ENCODE measurements around the gene CRELD1. TPM values are rescaled to one million over a fixed set of nuclear protein-coding genes. Genes with fewer than 3 reads are reported as not detected.

Gene CRELD1
- total and polyA plus RNA-seq, 9 of the 15 experiments (the other 6 are each of a cell fraction or from before 2014, with no cell fraction given) = 3.3 to 25.8 (median 16.5) TPM

DNA sequence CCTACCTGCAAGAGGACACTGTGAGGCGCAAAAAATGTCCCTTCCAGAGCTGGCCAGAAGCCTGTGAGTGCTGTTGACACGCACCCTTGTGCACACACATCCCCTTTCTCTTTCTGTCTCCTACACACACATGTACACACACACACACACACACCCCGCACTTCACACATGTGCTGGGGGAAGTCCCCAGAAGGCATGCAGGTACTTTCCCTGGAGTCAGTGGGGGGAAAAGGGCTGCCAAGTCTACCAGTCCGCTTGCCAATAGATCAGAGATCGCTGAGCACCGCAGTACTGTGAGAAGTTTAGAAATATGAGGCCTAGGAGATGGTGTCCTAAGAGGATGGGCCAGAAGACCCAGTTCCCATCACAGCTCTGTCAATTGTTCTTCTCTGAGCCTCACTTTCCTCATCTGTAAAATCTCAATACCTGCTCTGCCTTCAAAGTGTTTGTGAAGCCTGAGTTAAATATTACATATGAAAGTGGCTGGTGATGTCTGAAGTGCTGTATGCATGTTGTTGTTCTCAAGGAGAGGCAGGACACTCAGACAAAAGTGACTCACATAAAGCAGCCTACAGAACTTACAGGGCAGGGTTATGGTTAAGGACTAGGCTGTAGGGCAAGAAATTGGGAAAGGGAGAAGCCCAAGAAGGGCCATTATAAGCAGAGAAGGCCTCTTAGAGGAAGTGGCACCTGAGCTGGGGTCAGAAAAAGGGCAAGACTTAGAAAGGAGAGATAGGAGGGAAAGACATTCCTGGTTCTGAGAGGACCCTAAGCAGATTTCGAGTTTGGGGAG, 24.2 kb upstream of the CRELD1 start:
- POLR2A ChIA-PET = interaction anchor here (0.7 to 0.9 kb wide), 2 partner anchors 7 to 77 kb away, joined by 3 read pairs; partner anchors contain the start of genes EMC3 and IL17RC
- DNase-seq (ENCODE audit: extremely low read depth in 1 of 4, low spot score in 3 of 4) (no peak), FAIRE-seq (peak; percentile 46)

GRCh38 chr3:9911863-9912262, 21.8 kb upstream of the CRELD1 start:
- Histone ChIP-seq H3K9me1 (ENCODE audit: control insufficient read depth, insufficient read depth, low read length) (no peaks in the 10 kb centered on the region), H2AFZ (ENCODE audit: low read depth, low read length) (peak overlapping the region; percentile 3), H3K27ac (ENCODE audit: extremely low read depth, low read depth, low read length) (peak overlapping the region; percentile 45; the same call in 2 of the 3 replicates), H3K79me2 (ENCODE audit: control insufficient read depth, insufficient read depth, low read length) (no peaks in the 10 kb centered on the region), H3K9ac (ENCODE audit: insufficient read depth in 1 of 2, low read depth in 2 of 2, low read length in 2 of 2) (peak overlapping the region; percentile 10 to 78; a peak in 1 of 4 replicates), H4K20me1 (replicated peaks; ENCODE audit: control insufficient read depth, insufficient read depth, low read length) (no peaks in the 10 kb centered on the region), H3K27me3 (ENCODE audit: control insufficient read depth in 2 of 2, insufficient read depth in 2 of 2, low read length in 2 of 2) (no peaks in the 10 kb centered on the region), H3K4me3 (no peak overlapping the region), H3K4me1 (replicated peaks in 1 of 2; ENCODE audit: control insufficient read depth in 2 of 2, insufficient read depth in 2 of 2, low read length in 2 of 2) (peaks cover 22 to 33% of the 10 kb centered on the region in 2 experiments), H3K4me2 (ENCODE audit: insufficient read depth, low read length) (peak overlapping the region; percentile 47; the same call in 1 of the 2 replicates), H3K9me3 (replicated peaks; ENCODE audit: control insufficient read depth, insufficient read depth, low read depth, low read length) (no peaks in the 10 kb centered on the region), H3K36me3 (ENCODE audit: control insufficient read depth, insufficient read depth, low read length) (no peaks in the 10 kb centered on the region)
- in situ Hi-C loops (cut with MboI) = no loop called here
- POLR2A ChIA-PET = interaction anchor here (0.6 to 3.6 kb wide), 13 partner anchors 9 to 238 kb away, joined by 3 to 28 read pairs (median 3); partner anchors contain the start of genes CRELD1 and IL17RE
- WGBS (ENCODE audit: insufficient coverage, low coverage, missing lambda C conversion rate) = 13% methylated on average over 8 of the region's 8 CpGs
- BruUV-seq (replicated peaks) = no TSS peak
- ATAC-seq (peak; percentile 52), DNase-seq (ENCODE audit: extremely low read depth in 1 of 4, low spot score in 3 of 4) (peak in 1 of 4 experiments; percentile 76), FAIRE-seq (peak; percentile 95)
- CTCF ChIA-PET (ENCODE audit: low intra/inter-chr PET ratio) = no interaction called here
- intact Hi-C loops (cut with micrococcal nuclease) = no loop called here
- TF ChIP-seq, protein P1, sequence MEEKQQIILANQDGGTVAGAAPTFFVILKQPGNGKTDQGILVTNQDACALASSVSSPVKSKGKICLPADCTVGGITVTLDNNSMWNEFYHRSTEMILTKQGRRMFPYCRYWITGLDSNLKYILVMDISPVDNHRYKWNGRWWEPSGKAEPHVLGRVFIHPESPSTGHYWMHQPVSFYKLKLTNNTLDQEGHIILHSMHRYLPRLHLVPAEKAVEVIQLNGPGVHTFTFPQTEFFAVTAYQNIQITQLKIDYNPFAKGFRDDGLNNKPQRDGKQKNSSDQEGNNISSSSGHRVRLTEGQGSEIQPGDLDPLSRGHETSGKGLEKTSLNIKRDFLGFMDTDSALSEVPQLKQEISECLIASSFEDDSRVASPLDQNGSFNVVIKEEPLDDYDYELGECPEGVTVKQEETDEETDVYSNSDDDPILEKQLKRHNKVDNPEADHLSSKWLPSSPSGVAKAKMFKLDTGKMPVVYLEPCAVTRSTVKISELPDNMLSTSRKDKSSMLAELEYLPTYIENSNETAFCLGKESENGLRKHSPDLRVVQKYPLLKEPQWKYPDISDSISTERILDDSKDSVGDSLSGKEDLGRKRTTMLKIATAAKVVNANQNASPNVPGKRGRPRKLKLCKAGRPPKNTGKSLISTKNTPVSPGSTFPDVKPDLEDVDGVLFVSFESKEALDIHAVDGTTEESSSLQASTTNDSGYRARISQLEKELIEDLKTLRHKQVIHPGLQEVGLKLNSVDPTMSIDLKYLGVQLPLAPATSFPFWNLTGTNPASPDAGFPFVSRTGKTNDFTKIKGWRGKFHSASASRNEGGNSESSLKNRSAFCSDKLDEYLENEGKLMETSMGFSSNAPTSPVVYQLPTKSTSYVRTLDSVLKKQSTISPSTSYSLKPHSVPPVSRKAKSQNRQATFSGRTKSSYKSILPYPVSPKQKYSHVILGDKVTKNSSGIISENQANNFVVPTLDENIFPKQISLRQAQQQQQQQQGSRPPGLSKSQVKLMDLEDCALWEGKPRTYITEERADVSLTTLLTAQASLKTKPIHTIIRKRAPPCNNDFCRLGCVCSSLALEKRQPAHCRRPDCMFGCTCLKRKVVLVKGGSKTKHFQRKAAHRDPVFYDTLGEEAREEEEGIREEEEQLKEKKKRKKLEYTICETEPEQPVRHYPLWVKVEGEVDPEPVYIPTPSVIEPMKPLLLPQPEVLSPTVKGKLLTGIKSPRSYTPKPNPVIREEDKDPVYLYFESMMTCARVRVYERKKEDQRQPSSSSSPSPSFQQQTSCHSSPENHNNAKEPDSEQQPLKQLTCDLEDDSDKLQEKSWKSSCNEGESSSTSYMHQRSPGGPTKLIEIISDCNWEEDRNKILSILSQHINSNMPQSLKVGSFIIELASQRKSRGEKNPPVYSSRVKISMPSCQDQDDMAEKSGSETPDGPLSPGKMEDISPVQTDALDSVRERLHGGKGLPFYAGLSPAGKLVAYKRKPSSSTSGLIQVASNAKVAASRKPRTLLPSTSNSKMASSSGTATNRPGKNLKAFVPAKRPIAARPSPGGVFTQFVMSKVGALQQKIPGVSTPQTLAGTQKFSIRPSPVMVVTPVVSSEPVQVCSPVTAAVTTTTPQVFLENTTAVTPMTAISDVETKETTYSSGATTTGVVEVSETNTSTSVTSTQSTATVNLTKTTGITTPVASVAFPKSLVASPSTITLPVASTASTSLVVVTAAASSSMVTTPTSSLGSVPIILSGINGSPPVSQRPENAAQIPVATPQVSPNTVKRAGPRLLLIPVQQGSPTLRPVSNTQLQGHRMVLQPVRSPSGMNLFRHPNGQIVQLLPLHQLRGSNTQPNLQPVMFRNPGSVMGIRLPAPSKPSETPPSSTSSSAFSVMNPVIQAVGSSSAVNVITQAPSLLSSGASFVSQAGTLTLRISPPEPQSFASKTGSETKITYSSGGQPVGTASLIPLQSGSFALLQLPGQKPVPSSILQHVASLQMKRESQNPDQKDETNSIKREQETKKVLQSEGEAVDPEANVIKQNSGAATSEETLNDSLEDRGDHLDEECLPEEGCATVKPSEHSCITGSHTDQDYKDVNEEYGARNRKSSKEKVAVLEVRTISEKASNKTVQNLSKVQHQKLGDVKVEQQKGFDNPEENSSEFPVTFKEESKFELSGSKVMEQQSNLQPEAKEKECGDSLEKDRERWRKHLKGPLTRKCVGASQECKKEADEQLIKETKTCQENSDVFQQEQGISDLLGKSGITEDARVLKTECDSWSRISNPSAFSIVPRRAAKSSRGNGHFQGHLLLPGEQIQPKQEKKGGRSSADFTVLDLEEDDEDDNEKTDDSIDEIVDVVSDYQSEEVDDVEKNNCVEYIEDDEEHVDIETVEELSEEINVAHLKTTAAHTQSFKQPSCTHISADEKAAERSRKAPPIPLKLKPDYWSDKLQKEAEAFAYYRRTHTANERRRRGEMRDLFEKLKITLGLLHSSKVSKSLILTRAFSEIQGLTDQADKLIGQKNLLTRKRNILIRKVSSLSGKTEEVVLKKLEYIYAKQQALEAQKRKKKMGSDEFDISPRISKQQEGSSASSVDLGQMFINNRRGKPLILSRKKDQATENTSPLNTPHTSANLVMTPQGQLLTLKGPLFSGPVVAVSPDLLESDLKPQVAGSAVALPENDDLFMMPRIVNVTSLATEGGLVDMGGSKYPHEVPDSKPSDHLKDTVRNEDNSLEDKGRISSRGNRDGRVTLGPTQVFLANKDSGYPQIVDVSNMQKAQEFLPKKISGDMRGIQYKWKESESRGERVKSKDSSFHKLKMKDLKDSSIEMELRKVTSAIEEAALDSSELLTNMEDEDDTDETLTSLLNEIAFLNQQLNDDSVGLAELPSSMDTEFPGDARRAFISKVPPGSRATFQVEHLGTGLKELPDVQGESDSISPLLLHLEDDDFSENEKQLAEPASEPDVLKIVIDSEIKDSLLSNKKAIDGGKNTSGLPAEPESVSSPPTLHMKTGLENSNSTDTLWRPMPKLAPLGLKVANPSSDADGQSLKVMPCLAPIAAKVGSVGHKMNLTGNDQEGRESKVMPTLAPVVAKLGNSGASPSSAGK (IDR thresholded peaks at IDR 0.05) = 0 out of 2 replicates have a peak, but pooled peaks have one; percentile 2

More for the DNA sequence above, 24.2 kb upstream of the CRELD1 start:
- TF ChIP-seq SPI1 (IDR thresholded peaks at IDR 0.05; ENCODE audit: borderline replicate concordance, low read depth, low read length) (peak; percentile 63; the same call in 1 of the 2 replicates), ZNF589 (CRISPR knock-in tag; IDR thresholded peaks at IDR 0.05; ENCODE audit: low read depth) (no peak)
- no peaks in the 10 kb centered on the region for H3K79me2 ChIP-seq (ENCODE audit: control insufficient read depth, insufficient read depth, low read length)
- no peaks in the 10 kb centered on the region for H3K9me3 ChIP-seq (replicated peaks; ENCODE audit: control insufficient read depth, insufficient read depth, low read depth, low read length)
- H3K9ac ChIP-seq (ENCODE audit: insufficient read depth in 1 of 2, low read depth in 2 of 2, low read length in 2 of 2) = no peak overlapping the region
- peaks cover 17 to 18% of the 10 kb centered on the region in 2 experiments for H3K4me1 ChIP-seq (replicated peaks in 1 of 2; ENCODE audit: control insufficient read depth in 2 of 2, insufficient read depth in 2 of 2, low read length in 2 of 2)
- no peaks in the 10 kb centered on the region for H4K20me1 ChIP-seq (replicated peaks; ENCODE audit: control insufficient read depth, insufficient read depth, low read length)
- H3K27me3 ChIP-seq (ENCODE audit: control insufficient read depth in 2 of 2, insufficient read depth in 2 of 2, low read length in 2 of 2) = no peaks in the 10 kb centered on the region
- BruUV-seq (replicated peaks) = no TSS peak
- no peaks in the 10 kb centered on the region for H3K36me3 ChIP-seq (ENCODE audit: control insufficient read depth, insufficient read depth, low read length)
- H2AFZ ChIP-seq (ENCODE audit: low read depth, low read length) = no peak overlapping the region
- CTCF ChIA-PET (ENCODE audit: low intra/inter-chr PET ratio) = no interaction called here
- in situ Hi-C loops (cut with MboI) = no loop called here
- H3K27ac ChIP-seq (ENCODE audit: extremely low read depth, low read depth, low read length) = no peak overlapping the region
- intact Hi-C loops (cut with micrococcal nuclease) = no loop called here
- 45% methylated on average over 7 of the region's 7 CpGs for WGBS (ENCODE audit: insufficient coverage, low coverage, missing lambda C conversion rate)
- no peak overlapping the region for H3K4me3 ChIP-seq
- ATAC-seq = no peak
- no peak overlapping the region for H3K4me2 ChIP-seq (ENCODE audit: insufficient read depth, low read length)
- no peaks in the 10 kb centered on the region for H3K9me1 ChIP-seq (ENCODE audit: control insufficient read depth, insufficient read depth, low read length)
